GM18520 (cell line): Measurements from ENCODE around the gene ERC2.

Experiments
- ATAC-seq: cut with Tn5 transposase; IDR thresholded peaks from one replicate; pipeline ENCODE4 v1.9.1; 2021; ENCODE audit not compliant: unreplicated experiment

The ERC2 gene

DNA sequence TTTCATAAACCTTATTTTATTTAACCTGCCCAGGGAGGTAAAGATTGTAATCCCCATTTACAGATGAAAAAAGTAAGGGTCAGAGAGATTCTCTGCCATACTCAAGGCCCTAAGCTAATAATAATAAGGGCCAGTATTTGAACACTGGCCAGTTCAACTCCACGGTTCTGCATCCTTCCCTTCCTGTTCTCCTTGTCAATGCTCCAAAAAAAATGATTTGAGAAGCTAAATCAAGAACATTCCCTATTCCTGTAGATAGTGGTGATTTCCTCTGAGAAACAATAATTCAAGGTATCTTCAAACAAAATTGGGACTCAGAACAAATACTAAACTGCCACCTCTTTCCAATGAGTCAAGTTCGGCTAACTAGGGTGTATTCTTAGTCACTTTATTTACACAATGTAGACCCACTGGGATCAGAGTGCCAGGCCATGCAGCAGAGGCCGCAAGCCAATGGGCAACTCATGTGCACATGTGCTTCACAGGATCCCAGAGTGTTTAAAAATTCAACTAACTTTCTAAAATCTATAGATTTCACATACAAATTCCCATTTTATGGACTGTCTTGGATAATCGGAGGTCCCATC lies 521.6 kb downstream of the ERC2 start:
- ATAC-seq, result no peak

DNA sequence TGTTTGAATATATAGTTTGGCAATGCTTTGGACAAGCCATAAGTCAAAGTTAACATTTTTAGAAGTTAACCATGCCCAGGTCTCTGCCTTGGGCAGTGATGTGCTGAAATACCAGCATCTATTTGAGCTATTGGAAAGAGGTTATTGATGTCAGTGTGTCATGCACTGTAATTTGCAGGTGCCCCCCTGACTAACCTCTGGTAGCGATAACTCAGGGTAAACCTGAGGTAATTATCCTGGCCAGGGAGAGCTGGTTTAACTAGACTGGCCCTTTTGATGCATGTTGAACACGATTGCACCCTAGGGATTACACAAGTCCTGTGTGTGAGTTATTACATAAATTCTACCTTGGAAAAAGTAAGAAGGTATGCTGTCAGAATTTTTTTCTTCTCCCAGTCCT lies 525.4 kb downstream of the ERC2 start:
- ATAC-seq, result no peak

DNA sequence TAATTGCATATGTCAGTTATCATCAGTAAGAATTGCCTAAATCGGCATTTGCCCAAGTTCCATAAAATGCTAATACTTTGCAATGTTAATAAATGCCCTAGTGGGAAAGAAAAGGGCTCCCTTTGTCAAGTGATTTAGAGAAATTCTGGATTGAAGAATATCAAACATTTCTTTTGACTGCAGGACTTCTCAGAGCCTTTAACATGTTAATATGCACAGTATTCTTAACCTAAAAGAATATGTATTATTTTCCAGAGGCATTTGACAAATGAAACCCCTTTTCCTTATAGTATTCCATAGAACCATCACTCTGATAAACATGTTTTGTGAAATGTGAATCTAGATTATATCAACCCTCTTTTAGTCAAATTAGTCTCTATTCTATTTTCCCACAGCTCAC lies 529.0 kb downstream of the ERC2 start:
- no peak for ATAC-seq

DNA sequence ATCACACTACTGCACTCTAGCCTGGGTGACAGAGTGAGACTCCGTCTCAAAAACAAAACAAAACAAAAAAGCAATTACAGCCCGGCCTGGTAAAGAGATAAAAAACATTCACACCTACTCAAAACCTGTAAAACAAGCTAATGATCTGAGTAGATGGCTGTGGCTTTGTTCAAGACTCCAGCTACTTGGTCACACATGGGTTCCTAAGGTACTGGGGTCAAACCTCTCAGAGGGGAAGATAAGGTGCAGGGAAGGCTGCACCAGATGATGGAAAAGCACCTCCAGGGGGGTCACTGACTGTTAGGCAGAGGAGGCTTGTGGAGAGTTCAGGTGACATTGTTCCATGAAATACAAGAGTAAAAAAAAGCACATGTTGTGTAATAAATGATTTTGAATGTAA lies 531.0 kb downstream of the ERC2 start:
- ATAC-seq, result no peak

DNA sequence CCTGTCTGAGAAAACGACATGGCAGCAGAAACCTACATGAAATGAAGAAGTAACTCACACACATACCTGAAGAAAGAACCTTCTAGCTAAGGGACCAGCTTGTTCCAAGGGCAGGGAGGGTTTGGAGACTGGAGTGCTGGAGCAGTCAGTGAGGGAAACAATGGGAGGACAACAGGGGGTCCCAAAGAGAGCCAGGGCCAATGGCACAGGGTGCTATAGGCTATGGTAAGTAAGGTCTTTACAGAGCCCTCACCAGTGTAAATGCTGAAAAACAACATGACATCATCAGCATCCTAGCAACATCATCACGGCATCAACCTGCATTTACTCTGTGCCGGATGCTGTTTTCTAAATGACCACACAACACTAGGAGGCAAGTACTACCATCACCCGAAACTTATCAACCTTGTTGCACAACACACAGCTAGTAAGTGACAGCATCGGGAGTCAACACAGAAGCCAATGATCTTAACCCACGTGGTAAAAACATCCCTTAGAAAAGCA lies 531.7 kb downstream of the ERC2 start:
- ATAC-seq, result no peak

DNA sequence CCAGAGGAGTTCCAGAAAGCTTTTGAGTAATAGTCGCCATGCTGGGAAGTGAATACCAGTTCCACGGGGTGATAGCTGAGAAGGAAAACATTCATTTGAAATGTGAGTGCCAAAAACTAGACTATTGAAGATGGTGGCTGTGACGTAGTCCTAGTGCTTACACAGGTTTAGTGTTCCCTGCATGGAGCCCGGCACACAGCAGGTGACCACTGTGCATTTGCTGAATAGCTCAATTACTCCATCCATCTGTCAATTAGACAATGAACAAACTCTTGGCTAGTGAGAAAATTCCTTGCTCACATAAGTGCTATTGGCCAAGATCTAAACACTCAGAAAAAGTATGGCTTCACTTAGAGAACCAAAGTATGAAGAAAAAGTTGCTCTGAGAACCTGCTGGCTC lies 533.0 kb downstream of the ERC2 start:
- ATAC-seq, result no peak

DNA sequence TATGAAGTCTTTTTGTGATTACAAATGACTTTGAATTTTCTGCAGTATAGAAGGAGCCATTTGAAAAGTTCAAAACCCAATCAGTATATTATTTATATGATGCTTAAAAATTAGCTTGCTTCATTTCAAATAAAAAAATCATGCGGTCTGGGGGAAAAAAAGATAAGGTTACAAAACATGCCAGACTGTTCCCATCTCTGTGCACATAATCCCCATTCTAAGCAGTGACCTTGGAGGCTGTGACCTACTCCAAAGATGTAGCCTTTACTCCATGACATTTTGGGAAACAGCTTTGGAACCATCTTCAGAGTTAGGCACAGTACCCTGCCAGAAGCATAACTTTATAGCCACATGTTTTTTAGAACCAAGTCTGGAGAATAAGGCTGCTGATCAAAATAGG lies 533.5 kb downstream of the ERC2 start:
- ATAC-seq, result no peak

DNA sequence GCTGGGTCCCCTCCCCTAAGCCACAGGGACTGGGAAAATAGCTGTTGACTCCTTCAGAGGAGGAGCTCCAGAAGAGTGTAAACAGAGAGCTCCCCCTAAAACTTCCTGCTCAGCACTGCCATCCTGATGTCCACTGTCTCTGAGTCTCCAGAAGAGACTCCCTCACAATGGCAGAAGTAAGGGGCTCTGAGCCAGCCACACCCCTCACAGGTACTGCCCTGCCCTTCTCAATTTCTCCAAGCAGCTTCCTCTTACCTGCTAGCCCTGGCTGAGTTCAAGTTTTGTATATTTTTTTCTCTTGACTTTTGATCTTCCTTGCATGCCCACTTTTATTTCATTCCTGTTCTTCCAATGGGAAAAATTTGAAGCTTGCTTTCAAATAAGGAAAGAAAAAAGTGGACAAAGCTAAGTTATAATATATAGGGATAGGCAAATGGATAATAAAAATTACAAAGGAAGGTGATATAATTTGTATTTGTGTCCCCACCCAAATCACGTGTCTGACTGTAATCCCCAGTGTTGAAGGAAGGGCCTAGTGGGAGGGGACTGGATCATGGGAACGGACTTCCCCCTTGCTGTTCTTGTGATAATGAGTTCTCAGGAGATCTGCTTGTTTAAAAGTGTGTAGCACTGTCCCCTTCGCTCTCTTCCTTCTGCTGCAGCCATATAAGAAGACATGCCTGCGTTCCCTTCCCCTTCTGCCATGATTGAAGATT lies 539.0 kb downstream of the ERC2 start:
- no peak for ATAC-seq

DNA sequence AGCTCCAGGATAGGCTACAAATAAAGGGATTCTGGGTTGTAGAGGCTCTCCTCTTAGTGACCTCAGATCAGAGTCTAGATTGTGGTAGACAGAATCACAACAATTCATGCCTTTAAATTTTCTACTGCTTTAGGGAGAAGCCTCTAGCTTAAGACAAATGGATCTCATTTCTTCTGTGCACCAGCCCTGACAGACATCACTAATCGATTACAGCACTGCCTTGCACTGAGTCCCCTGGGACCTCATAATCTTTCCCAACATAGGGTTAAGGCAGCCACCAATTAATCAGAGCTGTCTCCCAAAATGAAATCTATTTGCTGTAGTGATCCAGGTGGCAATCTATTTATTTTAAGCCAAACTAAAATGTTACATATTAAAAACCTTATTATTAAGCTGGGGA lies 544.6 kb downstream of the ERC2 start:
- ATAC-seq, result no peak

DNA sequence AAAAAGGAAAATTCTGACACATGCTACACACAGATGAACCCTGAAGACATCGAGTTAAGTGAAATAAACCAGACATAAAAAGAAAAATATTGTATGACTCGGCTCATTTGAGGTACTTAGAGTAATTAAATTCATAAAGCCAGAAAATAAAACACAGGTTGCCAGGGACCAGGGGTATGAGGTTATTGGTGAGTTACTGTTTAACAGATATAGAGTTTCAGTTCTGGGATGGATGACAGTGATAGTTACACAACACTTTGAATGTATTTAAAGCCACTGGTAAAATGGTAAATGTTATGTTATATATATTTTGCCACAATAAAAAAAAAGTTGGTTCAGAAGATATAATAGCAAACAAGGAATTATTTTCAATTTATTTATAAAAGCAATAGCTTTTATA lies 545.1 kb downstream of the ERC2 start:
- ATAC-seq, result no peak

DNA sequence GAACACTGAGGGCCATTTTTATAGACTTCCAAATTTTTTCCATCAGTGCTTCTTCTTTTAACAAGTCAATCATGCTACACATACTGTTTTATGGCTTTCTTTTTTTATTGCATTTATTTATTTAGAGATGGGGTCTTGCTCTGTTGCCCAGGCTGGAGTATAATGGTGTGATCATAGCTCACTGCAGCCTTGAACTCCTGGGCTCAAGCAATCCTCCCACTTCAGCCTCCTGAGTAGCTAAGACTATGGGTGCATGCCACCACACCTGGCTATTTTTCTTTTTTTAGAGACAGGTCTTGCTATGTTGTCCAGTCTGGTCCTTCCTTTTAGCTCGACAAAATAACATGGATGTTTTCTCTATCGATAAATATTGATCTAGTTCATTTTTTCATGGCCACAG lies 555.4 kb downstream of the ERC2 start:
- no peak for ATAC-seq

DNA sequence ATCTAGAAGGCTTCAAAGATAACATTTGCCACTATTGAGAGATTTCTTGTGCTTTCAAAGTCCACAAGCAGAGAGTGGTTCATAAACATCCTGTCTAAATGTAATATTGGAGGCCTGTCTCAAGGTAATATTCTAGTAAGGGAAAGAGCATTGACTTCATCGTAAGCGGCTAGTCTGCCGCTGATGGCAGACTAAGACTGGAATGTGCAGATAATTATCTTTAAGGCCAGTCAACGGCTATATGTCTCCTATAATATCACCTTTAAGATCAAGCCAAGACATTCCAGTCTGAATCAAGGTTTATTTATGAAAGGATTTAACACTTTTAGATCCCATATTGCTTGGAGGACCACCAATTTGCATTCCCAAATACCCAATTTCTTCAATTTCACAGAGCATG lies 557.0 kb downstream of the ERC2 start:
- ATAC-seq, result no peak

DNA sequence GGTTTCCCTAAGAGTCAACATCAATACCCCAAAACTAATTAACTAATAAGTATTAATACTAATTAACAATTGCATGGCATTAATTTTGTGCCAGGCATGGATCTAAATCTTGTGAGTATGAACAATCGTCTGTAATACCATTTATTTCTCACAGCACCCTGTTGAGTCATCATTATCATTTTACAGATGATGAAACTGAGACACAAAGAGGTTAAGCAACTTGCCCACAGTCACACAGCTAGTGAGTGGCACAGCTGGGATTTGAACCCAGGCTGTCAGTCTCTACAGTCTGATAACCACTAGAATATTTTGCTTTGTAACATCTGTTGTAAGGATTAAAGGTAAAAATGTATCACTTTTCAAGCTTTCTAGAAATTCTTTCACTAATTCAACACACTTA lies 557.7 kb downstream of the ERC2 start:
- ATAC-seq, result no peak

DNA sequence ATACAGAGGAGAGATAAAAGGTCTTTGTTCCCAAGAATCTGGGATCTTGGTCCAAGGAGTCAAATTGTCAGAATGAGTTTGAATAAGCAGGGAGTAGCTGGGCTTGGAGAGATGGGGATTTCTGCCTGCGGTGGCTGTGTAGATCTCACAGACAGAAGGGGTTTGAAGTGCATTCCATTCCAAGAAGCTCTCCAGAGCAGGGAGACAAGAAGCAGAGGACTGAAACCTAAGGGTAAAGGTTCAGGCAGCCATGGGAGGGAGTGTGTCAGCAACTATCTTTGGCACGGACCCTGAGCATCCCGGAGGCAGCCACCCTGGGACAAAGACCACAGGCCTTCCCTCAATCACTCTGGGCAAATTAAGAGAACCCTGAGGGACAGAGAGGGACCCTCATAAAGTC lies 558.9 kb downstream of the ERC2 start:
- no peak for ATAC-seq

DNA sequence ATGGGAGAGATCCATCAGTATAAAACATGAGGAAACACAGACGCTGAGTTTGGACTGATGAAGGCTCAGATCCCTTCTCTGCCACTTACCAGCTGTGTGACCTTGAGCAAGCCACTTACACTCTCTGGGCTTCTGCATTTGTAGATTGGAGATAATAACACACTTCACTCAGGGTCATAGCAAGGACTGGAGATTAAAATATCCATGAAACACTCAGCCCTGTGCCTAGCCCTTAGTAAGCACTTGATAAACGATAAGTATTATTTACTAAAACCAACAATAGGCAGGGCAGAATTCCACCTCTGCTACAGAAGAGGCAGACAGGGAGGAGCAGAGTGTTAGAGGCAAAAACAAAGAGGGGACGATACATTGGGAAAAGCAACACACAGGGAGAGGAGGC lies 560.7 kb downstream of the ERC2 start:
- no peak for ATAC-seq

DNA sequence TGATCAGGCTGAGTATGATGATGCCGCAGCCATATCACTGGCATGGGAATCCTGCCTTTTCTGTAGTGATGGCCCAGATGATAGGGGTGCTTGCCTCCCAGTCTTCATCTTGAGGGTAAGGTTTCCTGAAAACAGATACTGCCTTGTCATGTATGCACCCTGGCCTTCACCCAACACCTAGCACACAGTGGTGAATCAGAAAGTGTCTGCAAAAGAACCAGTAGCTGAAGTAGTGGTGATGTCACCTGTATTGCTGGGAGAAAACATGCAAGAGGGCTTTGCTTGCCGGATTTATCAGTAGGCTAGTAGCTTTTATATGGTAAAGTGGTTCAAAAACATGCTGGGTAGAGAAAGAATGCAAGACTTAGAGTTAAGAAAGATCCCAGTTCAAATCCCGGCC lies 561.4 kb downstream of the ERC2 start:
- no peak for ATAC-seq

DNA sequence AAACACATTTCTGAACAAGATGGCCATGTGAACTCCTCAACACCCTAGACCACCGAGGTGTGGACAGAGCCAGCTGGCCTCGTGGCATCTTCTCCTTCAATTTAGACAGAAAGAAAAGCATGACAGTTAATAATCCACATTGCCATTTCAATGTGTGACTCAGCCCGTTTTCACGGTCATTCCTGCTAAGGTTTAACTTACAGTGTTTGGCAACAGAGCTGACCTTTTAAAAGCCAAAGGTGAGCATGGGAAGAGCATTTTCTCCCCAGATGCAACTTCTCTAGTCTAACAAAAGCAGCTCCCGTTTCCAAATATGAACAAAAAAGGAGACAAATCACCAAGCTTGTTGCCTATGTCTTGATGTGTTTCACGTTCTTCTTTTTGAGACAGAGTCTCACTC lies 563.6 kb downstream of the ERC2 start:
- ATAC-seq, result no peak

DNA sequence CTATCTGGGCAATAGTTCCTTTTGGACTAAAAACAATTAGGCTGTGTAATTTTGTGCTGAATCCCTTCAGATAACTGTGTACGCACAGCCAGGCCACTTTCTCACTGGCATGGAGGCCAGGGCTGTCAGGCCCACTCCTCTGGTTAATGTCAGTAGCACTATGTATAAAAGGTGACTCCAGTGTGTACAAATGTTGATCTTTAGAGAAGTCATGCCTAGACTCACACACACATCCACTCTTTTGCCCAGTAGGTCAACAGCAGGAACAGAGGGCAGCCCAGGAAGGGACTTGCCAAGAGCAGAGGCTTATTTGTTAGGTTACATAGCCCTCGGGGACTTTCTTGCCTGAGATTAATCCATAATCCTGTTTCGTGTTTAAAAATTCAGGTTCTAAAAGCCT lies 564.6 kb downstream of the ERC2 start:
- no peak for ATAC-seq

DNA sequence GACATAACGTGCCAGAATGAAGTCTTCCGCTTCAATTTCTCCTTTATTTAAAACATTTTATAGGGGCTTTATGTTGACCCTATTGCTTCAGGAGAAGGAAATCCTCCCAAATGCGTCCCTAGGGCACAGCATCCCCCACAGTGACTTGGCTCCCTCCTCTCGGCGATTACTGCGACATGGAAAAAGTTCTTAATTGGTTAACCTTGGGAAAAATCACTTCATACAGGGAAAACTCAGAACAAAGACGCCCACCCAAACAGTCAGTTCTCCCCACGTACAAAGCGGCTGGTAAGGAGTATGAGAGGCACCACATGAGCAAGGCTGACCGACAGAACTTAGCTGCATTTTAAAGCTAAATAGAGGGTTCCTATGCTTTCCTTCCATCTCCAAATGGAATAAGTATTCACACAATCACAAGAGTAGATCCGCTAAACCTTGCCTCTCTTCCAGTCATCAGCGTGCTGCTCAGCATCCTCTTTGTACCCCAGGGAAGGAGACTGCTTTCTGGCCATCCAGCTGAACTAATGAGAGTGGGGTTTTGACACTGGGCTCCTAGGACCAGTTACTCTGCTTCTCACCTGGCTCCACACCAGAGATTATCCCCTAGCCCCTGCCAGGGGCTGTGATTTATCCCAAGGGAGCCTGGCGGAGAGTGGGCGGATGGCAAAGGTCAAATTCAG lies 565.9 kb downstream of the ERC2 start:
- ATAC-seq, result no peak

DNA sequence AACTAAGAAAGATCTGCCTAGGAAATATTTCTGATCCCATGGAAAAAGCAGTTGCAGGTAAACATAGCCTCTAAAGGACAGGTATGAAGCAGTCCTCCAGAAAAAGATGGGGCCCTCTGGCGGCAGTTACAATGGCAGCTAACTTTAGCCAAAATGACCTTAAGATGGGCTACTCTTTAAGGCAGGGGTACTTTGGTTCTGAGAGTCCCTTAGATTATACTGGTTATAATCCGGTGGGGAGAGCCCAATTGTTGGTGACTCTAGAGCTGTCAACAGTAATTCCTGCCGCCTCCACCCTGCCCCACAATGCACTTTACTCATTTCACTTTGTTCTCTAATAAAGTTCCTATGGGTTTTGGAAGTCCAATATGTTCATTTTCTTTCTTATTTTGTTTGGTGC lies 568.4 kb downstream of the ERC2 start:
- no peak for ATAC-seq

DNA sequence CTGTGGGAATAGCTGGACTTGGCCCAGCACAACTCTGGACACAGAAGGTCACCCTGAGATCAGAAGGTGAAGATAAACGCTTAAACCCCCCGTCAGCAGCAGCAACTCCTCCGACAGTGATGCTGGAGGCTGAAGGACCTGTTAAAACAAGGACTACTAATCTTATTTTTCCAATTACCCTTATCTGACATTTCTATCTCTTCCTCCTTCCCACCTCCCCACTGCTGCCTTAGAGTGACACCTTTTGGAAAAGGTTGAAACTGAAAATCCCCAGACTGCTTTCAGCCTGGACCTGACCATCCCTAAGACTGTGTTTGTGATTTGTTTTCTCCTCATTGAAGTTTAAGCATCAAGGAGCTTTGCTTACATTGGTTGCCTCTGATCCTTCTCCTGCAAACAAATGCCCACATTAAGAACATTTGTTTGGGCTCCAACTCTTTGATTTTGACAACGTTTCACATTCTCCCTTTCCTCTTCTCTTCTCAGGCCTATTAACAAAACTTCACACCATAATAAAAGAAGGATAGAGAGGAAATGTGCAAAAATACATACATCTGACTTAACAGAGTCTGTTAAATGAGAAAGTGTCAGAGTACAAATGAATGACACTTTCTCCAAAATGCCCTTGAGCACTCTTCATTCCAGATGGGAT lies 570.6 kb downstream of the ERC2 start:
- no peak for ATAC-seq
